GM12878 (cell line): ENCODE results near the gene PIF1.

Source experiments
- CHD1 ChIP-seq: IDR thresholded peaks from 2 replicates; pipeline ENCODE4 v1.6.1; 2012; ENCODE audit warnings: low read depth, low read length, improper control_type of control experiment
- MXI1 ChIP-seq: fragments of 150-350 bp; IDR thresholded peaks from 2 replicates; pipeline ENCODE4 v1.6.1; 2011; ENCODE audit warnings: low read depth, mild to moderate bottlenecking, inconsistent platforms, low read length, improper control_type of control experiment
- MYC ChIP-seq: IDR thresholded peaks from 2 replicates; pipeline ENCODE4 v1.6.1; 2011; ENCODE audit warnings: mild to moderate bottlenecking, low read length, moderate library complexity, inconsistent platforms; ENCODE audit not compliant: insufficient read depth, insufficient replicate concordance, insufficient read length, severe bottlenecking
- NFIC ChIP-seq: IDR thresholded peaks from 2 replicates; pipeline ENCODE4 v1.6.1; 2012; ENCODE audit warnings: low read depth, mild to moderate bottlenecking, inconsistent platforms, low read length, moderate library complexity
- POLR2A ChIP-seq: IDR thresholded peaks from 2 replicates; pipeline ENCODE4 v1.6.1; 2011; ENCODE audit warnings: low read depth, mild to moderate bottlenecking, low read length
- POLR2AphosphoS2 ChIP-seq: IDR thresholded peaks from 2 replicates; pipeline ENCODE4 v1.6.1; 2011; ENCODE audit warnings: low read depth, mild to moderate bottlenecking, low read length, improper control_type of control experiment, moderate library complexity
- SMARCA5 ChIP-seq: fragments of 450-650 bp; IDR thresholded peaks from 2 replicates; pipeline ENCODE4 v1.6.1; 2017; ENCODE audit warnings: mild to moderate bottlenecking
- TAF1 ChIP-seq: IDR thresholded peaks from 2 replicates; pipeline ENCODE4 v1.6.1; 2011; ENCODE audit warnings: mild to moderate bottlenecking, low read depth, low read length, borderline replicate concordance
- ZZZ3 ChIP-seq: IDR thresholded peaks from 2 replicates; pipeline ENCODE4 v1.6.1; 2011; ENCODE audit warnings: low read depth; ENCODE audit not compliant: control insufficient read depth, insufficient read length

GRCh38 chr15:64847876-64848716, 22.6 kb upstream of the PIF1 start:
- TF ChIP-seq POLR2A (no peak), CHD1 (no peak), POLR2AphosphoS2 (no peak), SMARCA5 (no peak), ZZZ3 (no peak), MYC (no peak), TAF1 (no peak), NFIC (no peak), MXI1 (no peak)
